ENCODE data around the gene SDHA. TPM values are rescaled to one million over a fixed set of nuclear protein-coding genes. Genes with fewer than 3 reads are reported as not detected.
"Not testable (repeated sequence)": the region's sequence is repeated elsewhere in the genome, so short reads cannot be mapped to it uniquely, and the experiment has no call there.

Gene SDHA
- total and polyA plus RNA-seq, 2 of the 8 experiments (the other 6 are each of a cell fraction or from before 2014, with no cell fraction given), result 59.7 to 87.3 TPM

GRCh38 chr5:290200-290599 is 72.1 kb downstream of the SDHA start:
- H3K56ac ChIP-seq (replicated peaks; ENCODE audit: insufficient read length, low read depth, low read length); H3K4ac ChIP-seq (replicated peaks; ENCODE audit: insufficient read length, low read depth, low read length); H3K23me2 ChIP-seq (ENCODE audit: low read depth, low read length); H3K4me3 ChIP-seq (ENCODE audit: extremely low read depth in 1 of 4, insufficient read depth in 2 of 4, low read depth in 3 of 4, low read length in 4 of 4); H4K20me1 ChIP-seq (replicated peaks in 1 of 2; ENCODE audit: control insufficient read depth in 1 of 2, insufficient read depth in 2 of 2, low read length in 2 of 2); H2BK20ac ChIP-seq (ENCODE audit: low read length); H3K14ac ChIP-seq (ENCODE audit: insufficient read length); H4K91ac ChIP-seq (replicated peaks; ENCODE audit: insufficient read length, low read length); H2AK5ac ChIP-seq (ENCODE audit: low read depth, low read length); H3K4me2 ChIP-seq (ENCODE audit: insufficient read depth in 1 of 2, low read depth in 2 of 2, low read length in 2 of 2); H2AFZ ChIP-seq (ENCODE audit: low read length); H3K23ac ChIP-seq (ENCODE audit: insufficient read length); H3K79me1 ChIP-seq (ENCODE audit: low read depth, low read length); FAIRE-seq; H4K5ac ChIP-seq (ENCODE audit: insufficient read length, low read depth, low read length); H3K9me3 ChIP-seq (ENCODE audit: insufficient read depth in 2 of 2, low read depth in 1 of 2, low read length in 1 of 2); POLR2A ChIA-PET (ENCODE audit: partially characterized antibody); H3K18ac ChIP-seq (ENCODE audit: extremely low read depth, low read length); H3K27ac ChIP-seq (ENCODE audit: low read depth, low read length); H3K36me3 ChIP-seq (ENCODE audit: control insufficient read depth in 2 of 4, insufficient read depth in 4 of 4, low read length in 3 of 4); H2BK120ac ChIP-seq (replicated peaks; ENCODE audit: low read depth, low read length); CTCF ChIA-PET (ENCODE audit: partially characterized antibody); H2BK15ac ChIP-seq (ENCODE audit: low read length); H2BK12ac ChIP-seq (ENCODE audit: low read depth, low read length); DNase-seq (ENCODE audit: low read depth in 1 of 2, low spot score in 2 of 2); H3K4me1 ChIP-seq (replicated peaks in 1 of 4; ENCODE audit: control insufficient read depth in 3 of 4, insufficient read depth in 4 of 4, low read length in 3 of 4); H2BK5ac ChIP-seq (ENCODE audit: low read depth, low read length); H3K9ac ChIP-seq (replicated peaks in 1 of 4; ENCODE audit: extremely low read depth in 1 of 4, low read depth in 3 of 4, low read length in 3 of 4); H4K8ac ChIP-seq (ENCODE audit: extremely low read depth, insufficient read depth, low read length); H3K27me3 ChIP-seq (replicated peaks in 1 of 4; ENCODE audit: control insufficient read depth in 3 of 4, extremely low read depth in 1 of 4, insufficient read depth in 3 of 4, low read length in 3 of 4): not testable (repeated sequence)
- H3K79me2 ChIP-seq (ENCODE audit: control insufficient read depth in 1 of 2, insufficient read depth in 2 of 2, low read length in 2 of 2), result peaks cover 0 to 22% of the 10 kb centered on the region in 2 experiments; a peak in 3 of 4 replicates
- WGBS, 2 experiments (ENCODE audit: extremely low coverage in 1 of 2, insufficient coverage in 1 of 2, insufficient read length in 1 of 2, insufficient replicate concordance in 2 of 2, low coverage in 1 of 2, low lambda C conversion rate in 2 of 2, missing lambda C conversion rate in 1 of 2), result 94% methylated on average over 13 of the region's 13 CpGs; no CpG with 5 or more reads in 1 of the 2 experiments

GRCh38 chr5:291345-291744 is 73.2 kb downstream of the SDHA start:
- H3K4ac ChIP-seq (replicated peaks; ENCODE audit: insufficient read length, low read depth, low read length); H2AK5ac ChIP-seq (ENCODE audit: low read depth, low read length); H3K18ac ChIP-seq (ENCODE audit: extremely low read depth, low read length); H2BK20ac ChIP-seq (ENCODE audit: low read length); H4K20me1 ChIP-seq (replicated peaks in 1 of 2; ENCODE audit: control insufficient read depth in 1 of 2, insufficient read depth in 2 of 2, low read length in 2 of 2); CTCF ChIA-PET (ENCODE audit: partially characterized antibody); H4K5ac ChIP-seq (ENCODE audit: insufficient read length, low read depth, low read length); H4K91ac ChIP-seq (replicated peaks; ENCODE audit: insufficient read length, low read length); H2BK5ac ChIP-seq (ENCODE audit: low read depth, low read length); H3K4me1 ChIP-seq (replicated peaks in 1 of 4; ENCODE audit: control insufficient read depth in 3 of 4, insufficient read depth in 4 of 4, low read length in 3 of 4); H3K27ac ChIP-seq (ENCODE audit: low read depth, low read length); H3K4me2 ChIP-seq (ENCODE audit: insufficient read depth in 1 of 2, low read depth in 2 of 2, low read length in 2 of 2); H3K9ac ChIP-seq (replicated peaks in 1 of 4; ENCODE audit: extremely low read depth in 1 of 4, low read depth in 3 of 4, low read length in 3 of 4); H2BK12ac ChIP-seq (ENCODE audit: low read depth, low read length); H2AFZ ChIP-seq (ENCODE audit: low read length); H3K56ac ChIP-seq (replicated peaks; ENCODE audit: insufficient read length, low read depth, low read length); H3K14ac ChIP-seq (ENCODE audit: insufficient read length); H3K9me3 ChIP-seq (ENCODE audit: insufficient read depth in 2 of 2, low read depth in 1 of 2, low read length in 1 of 2); H3K36me3 ChIP-seq (ENCODE audit: control insufficient read depth in 2 of 4, insufficient read depth in 4 of 4, low read length in 3 of 4); DNase-seq (ENCODE audit: low read depth in 1 of 2, low spot score in 2 of 2); H3K23me2 ChIP-seq (ENCODE audit: low read depth, low read length); H3K4me3 ChIP-seq (ENCODE audit: extremely low read depth in 1 of 4, insufficient read depth in 2 of 4, low read depth in 3 of 4, low read length in 4 of 4); POLR2A ChIA-PET (ENCODE audit: partially characterized antibody); H2BK15ac ChIP-seq (ENCODE audit: low read length); FAIRE-seq; H3K27me3 ChIP-seq (replicated peaks in 1 of 4; ENCODE audit: control insufficient read depth in 3 of 4, extremely low read depth in 1 of 4, insufficient read depth in 3 of 4, low read length in 3 of 4); H3K23ac ChIP-seq (ENCODE audit: insufficient read length); H3K79me1 ChIP-seq (ENCODE audit: low read depth, low read length); H2BK120ac ChIP-seq (replicated peaks; ENCODE audit: low read depth, low read length): not testable (repeated sequence)
- peaks cover 0 to 11% of the 10 kb centered on the region in 2 experiments; a peak in 2 of 4 replicates for H3K79me2 ChIP-seq (ENCODE audit: control insufficient read depth in 1 of 2, insufficient read depth in 2 of 2, low read length in 2 of 2)
- H4K8ac ChIP-seq (ENCODE audit: extremely low read depth, insufficient read depth, low read length), result 0 out of 2 replicates have a peak overlapping the region, but pooled peaks have one; percentile 25
- 93% methylated on average over 10 of the region's 10 CpGs; no CpG with 5 or more reads in 1 of the 2 experiments for WGBS, 2 experiments (ENCODE audit: extremely low coverage in 1 of 2, insufficient coverage in 1 of 2, insufficient read length in 1 of 2, insufficient replicate concordance in 2 of 2, low coverage in 1 of 2, low lambda C conversion rate in 2 of 2, missing lambda C conversion rate in 1 of 2)
